ENCODE data around the gene USP12.
A peak's percentile ranks its signal among the peaks of the same experiment; 100 is the strongest.

USP12 gene

DNA sequence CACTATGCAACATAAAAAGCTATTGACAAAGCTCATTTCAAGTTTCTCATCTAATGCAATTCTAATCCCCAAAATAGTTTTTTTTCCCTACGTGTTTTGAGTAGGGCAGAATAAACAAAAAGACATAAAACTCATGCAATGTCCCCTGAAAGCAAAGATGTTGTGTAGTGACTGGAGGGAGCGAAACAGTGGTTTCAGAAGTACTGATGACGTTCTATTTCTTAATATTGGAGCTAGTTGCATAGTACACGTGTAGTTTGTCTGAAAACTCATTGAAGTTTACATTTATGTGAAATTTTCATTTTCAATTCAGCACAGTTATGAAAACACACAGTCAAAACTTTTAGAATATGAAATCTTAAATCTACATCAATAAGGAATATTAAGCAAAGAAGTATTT lies 31.6 kb downstream of the USP12 start:
- TF ChIP-seq, protein P1, sequence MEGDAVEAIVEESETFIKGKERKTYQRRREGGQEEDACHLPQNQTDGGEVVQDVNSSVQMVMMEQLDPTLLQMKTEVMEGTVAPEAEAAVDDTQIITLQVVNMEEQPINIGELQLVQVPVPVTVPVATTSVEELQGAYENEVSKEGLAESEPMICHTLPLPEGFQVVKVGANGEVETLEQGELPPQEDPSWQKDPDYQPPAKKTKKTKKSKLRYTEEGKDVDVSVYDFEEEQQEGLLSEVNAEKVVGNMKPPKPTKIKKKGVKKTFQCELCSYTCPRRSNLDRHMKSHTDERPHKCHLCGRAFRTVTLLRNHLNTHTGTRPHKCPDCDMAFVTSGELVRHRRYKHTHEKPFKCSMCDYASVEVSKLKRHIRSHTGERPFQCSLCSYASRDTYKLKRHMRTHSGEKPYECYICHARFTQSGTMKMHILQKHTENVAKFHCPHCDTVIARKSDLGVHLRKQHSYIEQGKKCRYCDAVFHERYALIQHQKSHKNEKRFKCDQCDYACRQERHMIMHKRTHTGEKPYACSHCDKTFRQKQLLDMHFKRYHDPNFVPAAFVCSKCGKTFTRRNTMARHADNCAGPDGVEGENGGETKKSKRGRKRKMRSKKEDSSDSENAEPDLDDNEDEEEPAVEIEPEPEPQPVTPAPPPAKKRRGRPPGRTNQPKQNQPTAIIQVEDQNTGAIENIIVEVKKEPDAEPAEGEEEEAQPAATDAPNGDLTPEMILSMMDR (IDR thresholded peaks at IDR 0.05; ENCODE audit: insufficient read depth, low read depth, low read length, missing control alignments), result no peak
- peak; percentile 69 for DNase-seq (ENCODE audit: low read depth)
- no peak overlapping the region for H3K4me3 ChIP-seq (ENCODE audit: low read depth, low read length)

DNA sequence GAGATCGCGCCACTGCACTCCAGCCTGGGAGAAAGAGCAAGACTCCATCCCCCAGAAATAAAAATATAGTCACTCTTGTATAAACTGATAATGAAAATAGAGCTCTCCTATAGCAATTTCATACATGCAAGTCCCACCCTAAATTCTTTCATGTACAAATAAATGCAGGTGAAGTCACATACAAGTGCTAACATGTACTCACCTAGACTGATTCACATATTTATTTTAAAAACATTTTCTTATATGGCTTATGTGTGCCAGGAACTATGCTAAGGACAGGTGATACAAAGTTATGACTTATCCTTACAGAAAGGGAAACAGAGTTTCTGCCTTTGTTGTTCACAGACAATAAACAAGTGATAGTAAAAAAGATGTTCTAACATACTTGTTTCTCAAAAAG lies 32.0 kb downstream of the USP12 start:
- TF ChIP-seq, protein P1 (IDR thresholded peaks at IDR 0.05; ENCODE audit: insufficient read depth, low read depth, low read length, missing control alignments), result no peak
- DNase-seq (ENCODE audit: low read depth), result no peak
- H3K4me3 ChIP-seq (ENCODE audit: low read depth, low read length), result no peak overlapping the region

DNA sequence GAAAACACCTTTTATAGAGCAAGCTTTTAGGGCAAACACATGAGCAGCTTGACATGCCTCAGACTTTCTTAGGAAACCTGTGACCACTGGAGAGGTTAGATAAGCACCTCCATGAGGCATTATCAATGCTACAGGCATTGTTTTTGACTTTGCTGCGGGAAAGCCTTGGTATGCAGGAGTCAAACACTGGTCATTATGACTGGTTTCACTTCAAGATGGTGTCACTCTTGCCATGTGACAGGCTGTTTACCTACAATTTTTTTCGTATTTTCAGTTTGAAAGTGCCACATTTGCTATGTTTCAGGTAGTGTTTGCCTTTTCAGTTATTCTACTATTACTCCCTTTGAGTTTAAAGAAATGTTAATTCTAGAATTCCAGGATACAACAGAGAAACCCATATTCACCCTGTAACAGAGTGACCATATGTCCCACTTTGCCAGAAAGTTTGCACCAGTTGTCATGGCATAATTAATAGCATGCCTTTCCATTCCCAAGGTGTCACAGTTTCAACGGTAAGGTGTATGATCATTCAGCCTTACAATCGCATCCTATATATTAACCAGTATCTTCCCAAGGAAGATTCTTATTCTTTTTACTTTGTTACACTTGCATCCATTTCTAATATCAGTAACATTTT lies 33.0 kb downstream of the USP12 start:
- DNase-seq (ENCODE audit: low read depth), result no peak
- H3K4me3 ChIP-seq (ENCODE audit: low read depth, low read length), result no peak overlapping the region
- TF ChIP-seq, protein P1 (IDR thresholded peaks at IDR 0.05; ENCODE audit: insufficient read depth, low read depth, low read length, missing control alignments), result no peak

DNA sequence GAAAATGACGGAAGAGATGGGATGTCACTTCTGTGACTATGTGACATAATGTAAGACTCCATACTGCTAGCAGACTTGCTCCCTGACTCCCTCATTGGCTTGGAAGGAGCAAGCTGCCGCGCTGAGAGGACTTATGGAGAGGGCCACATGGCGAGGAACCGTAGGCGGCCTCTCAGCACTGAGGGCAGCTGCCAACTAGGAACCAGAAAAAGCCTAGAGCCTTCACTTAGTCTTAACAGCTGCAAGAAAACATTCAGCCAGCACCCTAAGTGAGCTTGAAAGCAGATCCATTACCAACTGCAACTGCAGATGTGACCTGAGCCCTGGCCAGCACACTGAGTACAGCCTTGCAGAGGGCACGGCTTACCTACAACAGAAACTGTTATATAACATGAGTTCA lies 33.9 kb downstream of the USP12 start:
- H3K4me3 ChIP-seq (ENCODE audit: low read depth, low read length), result no peak overlapping the region
- TF ChIP-seq, protein P1 (IDR thresholded peaks at IDR 0.05; ENCODE audit: insufficient read depth, low read depth, low read length, missing control alignments), result no peak
- DNase-seq (ENCODE audit: low read depth), result no peak

DNA sequence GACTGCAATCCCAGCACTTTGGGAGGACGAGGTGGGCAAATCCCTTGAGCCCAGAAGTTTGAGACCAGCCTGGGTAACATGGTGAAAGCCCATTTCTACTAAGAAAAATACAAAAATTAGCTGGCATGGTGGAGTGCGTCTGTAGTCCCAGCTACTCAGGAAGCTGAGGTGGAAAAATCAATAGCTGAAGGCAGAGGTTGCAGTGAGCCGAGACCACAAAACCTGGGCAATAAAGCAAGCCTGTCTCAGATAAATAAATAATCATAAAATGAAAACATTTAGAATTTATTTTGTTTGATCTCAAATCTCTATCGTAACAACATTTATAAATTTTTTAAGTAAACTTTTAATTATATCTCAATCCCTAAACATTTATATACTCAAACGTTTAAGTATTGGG lies 36.6 kb downstream of the USP12 start:
- TF ChIP-seq, protein P1 (IDR thresholded peaks at IDR 0.05; ENCODE audit: insufficient read depth, low read depth, low read length, missing control alignments), result no peak
- H3K4me3 ChIP-seq (ENCODE audit: low read depth, low read length), result no peak overlapping the region
- DNase-seq (ENCODE audit: low read depth), result no peak

DNA sequence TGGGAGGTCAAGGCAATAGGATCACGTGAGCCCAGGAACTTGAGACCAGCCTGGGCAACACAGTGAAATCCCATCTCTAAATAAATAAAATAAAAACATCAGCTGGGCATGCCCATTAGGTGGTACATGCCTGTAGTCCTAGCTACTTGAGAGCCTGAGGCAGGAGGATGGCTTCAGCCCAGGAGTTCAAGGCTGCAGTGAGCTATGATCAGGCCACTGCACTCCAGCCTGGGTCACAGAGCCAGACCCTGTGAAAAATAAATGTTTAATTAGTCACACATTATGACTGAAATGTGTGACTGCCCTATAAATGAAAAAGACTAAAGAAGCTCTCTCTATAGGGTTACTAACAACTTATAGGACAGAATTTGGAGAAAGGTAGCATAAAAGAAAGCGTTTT lies 37.7 kb downstream of the USP12 start:
- no peak for DNase-seq (ENCODE audit: low read depth)
- TF ChIP-seq, protein P1 (IDR thresholded peaks at IDR 0.05; ENCODE audit: insufficient read depth, low read depth, low read length, missing control alignments), result no peak
- H3K4me3 ChIP-seq (ENCODE audit: low read depth, low read length), result no peak overlapping the region

DNA sequence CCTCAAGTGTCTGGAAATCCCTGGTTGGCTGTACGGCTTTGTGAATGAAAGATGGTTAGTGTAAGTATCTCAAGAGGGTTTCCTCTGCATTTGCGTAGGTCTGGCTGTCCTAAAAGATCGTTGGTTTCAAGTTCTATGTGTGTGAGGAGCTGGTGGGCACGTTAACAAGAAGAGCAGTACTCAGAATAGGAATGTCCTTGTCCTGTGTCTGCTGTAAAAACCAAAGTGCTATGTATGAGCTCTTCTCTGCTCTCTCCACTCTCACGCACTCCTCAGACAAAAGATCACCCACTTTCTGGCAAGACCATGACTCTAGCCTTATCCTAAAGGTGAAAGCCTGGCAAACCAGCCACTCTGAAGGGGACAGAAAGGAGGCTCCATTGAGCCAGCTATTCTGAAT lies 39.1 kb downstream of the USP12 start:
- TF ChIP-seq, protein P1 (IDR thresholded peaks at IDR 0.05; ENCODE audit: insufficient read depth, low read depth, low read length, missing control alignments), result no peak
- DNase-seq (ENCODE audit: low read depth), result peak; percentile 82
- no peak overlapping the region; the same call in 1 of the 2 replicates for H3K4me3 ChIP-seq (ENCODE audit: low read depth, low read length)
